OCI-LY3 (cell line): Measurements from ENCODE around the gene CERS6.

Source experiments
- EZH2phosphoT487 ChIP-seq: fragments of 200-600 bp; shearing (Covaris generic); IDR thresholded peaks from 2 replicates; pipeline ENCODE4 v1.6.1; 2018; ENCODE audit warnings: antibody characterized with exemption, mixed run types, low read depth
- TF ChIP-seq, protein P1 (sequence below): fragments of 200-600, 300-600 bp; sonication (generic); IDR thresholded peaks from 2 replicates; pipeline ENCODE4 v1.5.1; 2014; ENCODE audit warnings: antibody characterized with exemption, low read length, low read depth

DNA sequence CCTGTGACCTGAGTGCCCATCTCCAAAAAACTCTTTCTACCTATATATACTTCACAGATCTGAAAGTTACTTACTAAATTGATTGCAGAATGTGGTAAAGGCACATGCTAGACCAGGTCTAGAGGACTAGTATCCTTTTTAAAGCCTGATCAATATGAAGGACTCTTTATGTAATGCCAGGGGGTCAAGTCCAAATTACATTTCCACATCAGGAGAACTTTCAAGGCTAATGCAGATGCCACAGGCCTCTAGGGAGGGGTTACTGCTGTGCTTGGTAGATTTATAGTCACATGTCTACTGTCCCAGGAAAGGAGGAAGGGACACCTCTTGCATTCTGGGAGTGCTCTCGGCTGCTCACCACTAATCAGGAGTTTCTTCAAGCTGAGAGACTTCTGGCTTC lies 227.9 kb downstream of the CERS6 start:
- TF ChIP-seq, protein P1, sequence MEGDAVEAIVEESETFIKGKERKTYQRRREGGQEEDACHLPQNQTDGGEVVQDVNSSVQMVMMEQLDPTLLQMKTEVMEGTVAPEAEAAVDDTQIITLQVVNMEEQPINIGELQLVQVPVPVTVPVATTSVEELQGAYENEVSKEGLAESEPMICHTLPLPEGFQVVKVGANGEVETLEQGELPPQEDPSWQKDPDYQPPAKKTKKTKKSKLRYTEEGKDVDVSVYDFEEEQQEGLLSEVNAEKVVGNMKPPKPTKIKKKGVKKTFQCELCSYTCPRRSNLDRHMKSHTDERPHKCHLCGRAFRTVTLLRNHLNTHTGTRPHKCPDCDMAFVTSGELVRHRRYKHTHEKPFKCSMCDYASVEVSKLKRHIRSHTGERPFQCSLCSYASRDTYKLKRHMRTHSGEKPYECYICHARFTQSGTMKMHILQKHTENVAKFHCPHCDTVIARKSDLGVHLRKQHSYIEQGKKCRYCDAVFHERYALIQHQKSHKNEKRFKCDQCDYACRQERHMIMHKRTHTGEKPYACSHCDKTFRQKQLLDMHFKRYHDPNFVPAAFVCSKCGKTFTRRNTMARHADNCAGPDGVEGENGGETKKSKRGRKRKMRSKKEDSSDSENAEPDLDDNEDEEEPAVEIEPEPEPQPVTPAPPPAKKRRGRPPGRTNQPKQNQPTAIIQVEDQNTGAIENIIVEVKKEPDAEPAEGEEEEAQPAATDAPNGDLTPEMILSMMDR = no peak
- TF ChIP-seq EZH2phosphoT487 = no peak
